Activated T-cell treated with anti-CD3 and anti-CD28 coated beads for 4 hours (primary cell): ENCODE measurements around the gene TUSC1.
"Not testable (repeated sequence)": the region's sequence is repeated elsewhere in the genome, so short reads cannot be mapped to it uniquely, and the experiment has no call there.

Experiments
- DNase-seq: peaks from one replicate; pipeline ENCODE4 v3.0.0-alpha.2; 2020

TUSC1 gene

GRCh38 chr9:25678147-25678666 lies at the start of gene TUSC1:
Gene TUSC1 (minus strand): TSS chr9:25678444. CDS start chr9:25678312, 132 bp downstream.
- DNase-seq: no peak

GRCh38 chr9:25726871-25727410 lies 48.7 kb upstream of the TUSC1 start:
- no peak for DNase-seq

- DNase-seq: no peak
Measured at GRCh38 chr9:25724424-25724823, 46.2 kb upstream of the TUSC1 start.

GRCh38 chr9:25716220-25716872 lies 38.1 kb upstream of the TUSC1 start:
- DNase-seq: no peak

GRCh38 chr9:25709941-25710340 lies 31.7 kb upstream of the TUSC1 start:
- no peak for DNase-seq

- no peak for DNase-seq
Measured at GRCh38 chr9:25704800-25705199, 26.6 kb upstream of the TUSC1 start.

- DNase-seq: no peak
Measured at GRCh38 chr9:25703701-25704357, 25.6 kb upstream of the TUSC1 start.

- no peak for DNase-seq
Measured at GRCh38 chr9:25702536-25702935, 24.3 kb upstream of the TUSC1 start.

GRCh38 chr9:25700899-25701298 lies 22.7 kb upstream of the TUSC1 start:
- DNase-seq: not testable (repeated sequence)

- no peak for DNase-seq
Measured at GRCh38 chr9:25700430-25700829, 22.2 kb upstream of the TUSC1 start.

- DNase-seq: no peak
Measured at GRCh38 chr9:25691786-25692185, 13.5 kb upstream of the TUSC1 start.

- DNase-seq: no peak
Measured at GRCh38 chr9:25684321-25684720, 6.1 kb upstream of the TUSC1 start.

- no peak for DNase-seq
Measured at GRCh38 chr9:25681266-25681665, 3.0 kb upstream of the TUSC1 start.

- DNase-seq: no peak
Measured at GRCh38 chr9:25678846-25679360, 659 bp upstream of the TUSC1 start.

- no peak for DNase-seq
Measured at GRCh38 chr9:25677301-25678146, 720 bp downstream of the TUSC1 start.

GRCh38 chr9:25675858-25676257 lies 2.4 kb downstream of the TUSC1 start:
- DNase-seq: not testable (repeated sequence)

GRCh38 chr9:25658571-25658970 lies 19.7 kb downstream of the TUSC1 start:
- no peak for DNase-seq

- no peak for DNase-seq
Measured at GRCh38 chr9:25654417-25654816, 23.8 kb downstream of the TUSC1 start.

- DNase-seq: no peak
Measured at GRCh38 chr9:25648116-25648515, 30.1 kb downstream of the TUSC1 start.

GRCh38 chr9:25636026-25636425 lies 42.2 kb downstream of the TUSC1 start:
- DNase-seq: no peak

- no peak for DNase-seq
Measured at GRCh38 chr9:25629231-25629630, 49.0 kb downstream of the TUSC1 start.
